Activated T-cell treated with anti-CD3 and anti-CD28 coated beads, Interleukin-2, amount 50 U/mL, for 4 hours (primary cell): ENCODE measurements around the gene ADIG. TPM values are rescaled to one million over a fixed set of nuclear protein-coding genes. Genes with fewer than 3 reads are reported as not detected.

Experiments
- ATAC-seq, 2 donors: fragments of 200-7000 bp; cut with Tn5 transposase; one replicate each; pipeline ENCODE4 v1.10.0; 2021
- DNase-seq: peaks from one replicate; pipeline ENCODE4 v3.0.0-alpha.2; 2020
- H3K27me3 Mint-ChIP-seq: one replicate; pipeline ENCODE4 v1.8.0; 2021; ENCODE audit warnings: low read depth, mixed read lengths
- H3K36me3 Mint-ChIP-seq: one replicate; pipeline ENCODE4 v1.8.0; 2022; ENCODE audit warnings: mixed read lengths; ENCODE audit not compliant: insufficient read depth
- H3K4me1 Mint-ChIP-seq: one replicate; pipeline ENCODE4 v1.8.0; 2021; ENCODE audit warnings: low read depth, mixed read lengths
- H3K4me3 Mint-ChIP-seq: one replicate; pipeline ENCODE4 v1.8.0; 2021; ENCODE audit warnings: mild to moderate bottlenecking, moderate library complexity, mixed read lengths
- H3K9me3 Mint-ChIP-seq: one replicate; pipeline ENCODE4 v1.8.0; 2021; ENCODE audit warnings: mixed read lengths
- total RNA-seq, 3 donors: library from RNA; stranded (reverse); gene quantifications; one replicate each; pipeline ENCODE4 v1.2.1, GENCODE V29; 2021

The ADIG gene
- total RNA-seq, 3 donors from 2014 or later, result not detected

DNA sequence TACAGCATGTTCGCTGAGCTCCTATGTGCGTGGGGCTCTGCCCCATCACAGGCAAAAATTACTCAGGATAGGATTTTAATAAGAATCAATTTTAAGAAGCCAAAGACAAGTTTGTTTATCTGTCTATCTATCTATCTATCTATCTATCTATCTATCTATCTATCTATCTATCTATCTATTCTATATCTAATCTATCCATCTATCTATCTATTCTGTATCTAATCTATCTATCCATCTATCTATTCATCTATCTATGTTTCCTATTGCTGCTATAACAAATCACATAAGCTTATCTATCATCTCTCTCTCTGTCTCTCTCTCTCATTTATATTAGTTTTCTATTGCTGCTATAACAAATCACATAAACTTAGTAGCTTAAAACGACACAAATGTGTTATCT, 22.3 kb downstream of the ADIG start:
- DNase-seq, result no peak
- H3K36me3 Mint-ChIP-seq, result no peaks in the 10 kb centered on the region
- no peak overlapping the region for H3K4me3 Mint-ChIP-seq
- peaks cover 3% of the 10 kb centered on the region for H3K4me1 Mint-ChIP-seq
- no peak for ATAC-seq
- no peaks in the 10 kb centered on the region for H3K9me3 Mint-ChIP-seq
- peaks cover 58% of the 10 kb centered on the region for H3K27me3 Mint-ChIP-seq

DNA sequence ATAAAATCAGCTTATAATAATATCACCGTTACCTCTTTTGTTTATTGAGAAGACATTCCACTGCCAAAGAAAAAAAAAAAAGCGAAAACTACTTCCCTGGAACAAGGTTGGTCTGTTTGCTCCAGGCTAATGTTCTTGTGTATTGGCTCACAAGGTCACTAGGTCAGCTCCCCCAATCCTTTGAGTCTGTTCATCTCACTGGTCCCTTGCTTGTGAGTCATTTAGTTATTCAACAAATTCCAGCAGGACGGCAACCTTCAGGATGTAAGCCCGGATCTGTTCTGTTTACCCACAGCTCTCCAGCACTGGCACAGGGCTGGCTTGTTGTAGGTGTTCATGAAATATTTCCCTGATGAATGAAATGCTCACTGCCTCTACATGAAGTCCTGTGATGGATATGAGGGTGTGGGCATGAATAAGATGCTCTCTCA, 23.9 kb downstream of the ADIG start:
- peaks cover 58% of the 10 kb centered on the region for H3K27me3 Mint-ChIP-seq
- H3K4me3 Mint-ChIP-seq, result no peak overlapping the region
- no peak for ATAC-seq
- no peak for DNase-seq
- no peaks in the 10 kb centered on the region for H3K9me3 Mint-ChIP-seq
- peaks cover 3% of the 10 kb centered on the region for H3K4me1 Mint-ChIP-seq
- H3K36me3 Mint-ChIP-seq, result no peaks in the 10 kb centered on the region

DNA sequence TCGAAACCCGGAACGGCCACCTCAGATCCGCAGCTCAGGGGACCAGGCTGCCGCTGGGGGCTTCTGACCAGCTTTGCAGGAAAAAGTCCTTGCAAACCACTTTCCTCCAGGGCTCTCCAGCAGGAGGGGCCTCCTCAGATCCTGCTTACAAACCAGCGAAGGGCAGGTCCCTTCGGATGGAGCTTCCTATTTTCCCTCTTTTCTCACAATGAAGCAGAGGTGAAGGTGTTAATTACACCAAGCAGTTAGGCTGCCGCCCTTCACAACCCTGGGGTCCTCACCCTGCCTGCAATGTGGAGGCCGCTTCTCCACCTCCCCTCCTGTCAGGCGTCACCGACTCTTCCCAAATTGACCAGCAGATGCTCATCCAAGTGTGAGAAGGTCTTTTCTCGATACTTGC, 26.4 kb downstream of the ADIG start:
- H3K4me3 Mint-ChIP-seq, result no peak overlapping the region
- no peaks in the 10 kb centered on the region for H3K36me3 Mint-ChIP-seq
- H3K4me1 Mint-ChIP-seq, result no peaks in the 10 kb centered on the region
- peaks cover 48% of the 10 kb centered on the region for H3K27me3 Mint-ChIP-seq
- no peak for DNase-seq
- no peaks in the 10 kb centered on the region for H3K9me3 Mint-ChIP-seq
- no peak for ATAC-seq

DNA sequence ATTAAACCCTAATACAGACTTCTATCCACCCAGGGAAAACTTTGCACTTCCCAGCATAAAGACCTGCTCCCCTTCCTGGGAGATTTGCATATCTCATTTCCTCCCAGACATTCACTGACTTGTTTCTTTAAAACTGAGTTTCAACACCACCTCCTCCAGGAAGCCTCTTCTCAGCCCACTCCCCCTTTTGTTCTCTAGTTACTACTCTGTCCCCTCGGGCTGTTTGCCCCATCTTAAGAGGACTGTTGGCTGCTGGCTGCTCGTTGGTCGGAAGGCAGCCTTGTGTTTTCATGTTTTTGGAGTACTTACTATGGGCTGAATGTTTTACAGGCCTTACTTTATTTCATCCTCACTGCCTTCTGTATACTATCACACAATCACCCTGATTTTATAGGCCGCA, 27.2 kb downstream of the ADIG start:
- Mint-ChIP-seq H3K9me3 (no peaks in the 10 kb centered on the region), H3K36me3 (no peaks in the 10 kb centered on the region), H3K27me3 (peaks cover 45% of the 10 kb centered on the region), H3K4me3 (no peak overlapping the region), H3K4me1 (no peaks in the 10 kb centered on the region)
- DNase-seq (no peak), ATAC-seq (no peak)

DNA sequence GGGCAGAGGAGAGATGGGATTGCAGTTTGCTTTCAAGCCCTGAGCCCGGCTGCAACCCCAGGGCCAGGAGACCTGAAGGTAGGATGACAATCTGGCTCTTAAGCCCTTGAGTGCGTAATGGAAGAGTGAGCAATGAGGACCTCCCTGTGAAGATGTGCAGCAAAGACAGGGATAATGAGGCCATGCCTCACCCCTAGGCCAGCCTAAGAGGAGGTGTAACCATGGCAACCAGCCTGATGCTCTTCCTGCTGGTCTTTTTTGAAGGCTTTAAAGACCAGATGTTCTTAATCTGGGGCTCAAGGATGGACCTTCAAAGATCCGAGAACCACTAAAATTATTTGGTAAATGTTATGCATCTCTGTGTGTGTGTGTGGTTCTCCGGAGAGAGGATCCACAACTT, 28.8 kb downstream of the ADIG start:
- no peaks in the 10 kb centered on the region for H3K9me3 Mint-ChIP-seq
- no peaks in the 10 kb centered on the region for H3K36me3 Mint-ChIP-seq
- H3K4me1 Mint-ChIP-seq, result no peaks in the 10 kb centered on the region
- no peak for DNase-seq
- H3K4me3 Mint-ChIP-seq, result no peak overlapping the region
- H3K27me3 Mint-ChIP-seq, result peaks cover 34% of the 10 kb centered on the region
- no peak for ATAC-seq

DNA sequence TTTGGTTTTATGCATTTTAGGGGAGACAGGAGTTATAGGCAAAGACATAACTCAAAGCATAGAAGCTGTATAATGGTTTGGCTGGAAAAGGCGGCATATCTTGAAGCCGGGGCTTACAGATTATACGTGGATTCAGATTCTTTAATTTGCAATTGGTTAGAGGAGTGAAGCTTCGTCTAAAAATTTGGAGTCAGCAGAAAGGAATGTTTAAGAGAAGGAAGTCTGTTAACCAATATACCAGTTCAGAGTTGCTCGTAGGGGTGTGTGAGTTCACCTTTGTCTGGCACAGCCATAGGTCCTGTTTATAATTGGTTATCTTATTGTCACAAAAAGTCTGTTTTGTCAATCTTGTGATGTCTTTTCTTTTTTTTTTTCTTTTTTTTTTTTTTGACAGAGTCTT, 29.5 kb downstream of the ADIG start:
- H3K36me3 Mint-ChIP-seq, result no peaks in the 10 kb centered on the region
- H3K9me3 Mint-ChIP-seq, result no peaks in the 10 kb centered on the region
- H3K4me1 Mint-ChIP-seq, result no peaks in the 10 kb centered on the region
- ATAC-seq (no peak), DNase-seq (no peak)
- no peak overlapping the region for H3K4me3 Mint-ChIP-seq
- peaks cover 28% of the 10 kb centered on the region for H3K27me3 Mint-ChIP-seq

DNA sequence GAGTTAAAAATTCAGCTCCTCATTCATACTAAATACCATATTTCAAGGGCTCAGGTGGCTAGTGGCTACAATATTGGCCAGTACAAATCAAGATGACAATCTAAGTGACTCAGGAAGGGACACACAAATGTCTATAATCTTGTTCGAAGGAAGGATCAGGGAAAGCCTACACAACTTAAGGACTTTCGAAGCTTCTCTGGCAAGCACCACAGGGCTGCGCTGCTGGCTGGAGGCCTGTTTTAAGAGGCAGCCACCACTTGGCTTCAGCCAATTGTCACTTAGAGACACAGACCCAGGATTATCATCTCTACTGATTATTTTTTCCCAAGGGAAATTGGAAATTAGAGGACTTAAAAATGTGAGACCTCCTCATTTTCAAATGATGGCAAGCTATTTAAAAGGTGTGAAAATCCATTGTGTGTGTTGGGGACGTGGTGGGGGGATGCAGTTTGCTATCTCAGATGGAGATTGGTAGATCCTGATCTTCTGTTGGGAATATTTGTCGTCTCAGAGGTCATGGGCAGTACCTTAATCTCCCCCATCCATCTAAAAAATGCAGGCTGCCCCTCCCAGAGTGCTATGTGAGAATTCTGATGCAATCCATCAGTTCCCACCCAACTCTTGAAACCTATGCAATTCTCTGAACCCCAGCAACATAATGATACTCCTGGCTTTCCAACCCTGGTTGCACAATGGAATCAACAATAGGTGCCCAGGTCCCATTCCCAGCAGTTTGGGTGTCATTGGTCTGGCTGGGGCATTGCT, 31.9 kb downstream of the ADIG start:
- H3K36me3 Mint-ChIP-seq, result no peaks in the 10 kb centered on the region
- no peak overlapping the region for H3K4me3 Mint-ChIP-seq
- DNase-seq, result no peak
- ATAC-seq, result no peak
- H3K4me1 Mint-ChIP-seq, result no peaks in the 10 kb centered on the region
- no peaks in the 10 kb centered on the region for H3K9me3 Mint-ChIP-seq
- peaks cover 22% of the 10 kb centered on the region for H3K27me3 Mint-ChIP-seq

DNA sequence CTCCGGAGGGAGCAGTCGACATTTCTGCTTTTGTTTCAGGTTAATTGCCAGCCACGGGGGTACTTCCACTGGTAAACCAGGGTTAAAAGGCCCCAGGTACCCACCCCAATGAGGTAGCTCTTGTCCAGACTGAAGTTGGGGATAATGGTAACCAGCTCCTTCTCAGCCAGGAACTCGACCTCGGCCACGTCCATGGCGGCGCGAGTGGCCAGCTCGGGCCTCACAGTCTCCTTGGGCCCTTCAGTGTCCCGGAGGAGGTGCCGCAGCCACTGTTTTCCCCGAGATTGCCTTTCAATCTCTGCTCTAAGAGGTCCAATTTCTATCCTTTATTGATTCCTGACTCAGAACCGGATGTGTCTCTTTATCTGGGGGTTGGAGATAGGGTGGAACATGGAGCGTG, 34.3 kb downstream of the ADIG start:
- H3K27me3 Mint-ChIP-seq, result peaks cover 29% of the 10 kb centered on the region
- no peak for ATAC-seq
- no peaks in the 10 kb centered on the region for H3K4me1 Mint-ChIP-seq

DNA sequence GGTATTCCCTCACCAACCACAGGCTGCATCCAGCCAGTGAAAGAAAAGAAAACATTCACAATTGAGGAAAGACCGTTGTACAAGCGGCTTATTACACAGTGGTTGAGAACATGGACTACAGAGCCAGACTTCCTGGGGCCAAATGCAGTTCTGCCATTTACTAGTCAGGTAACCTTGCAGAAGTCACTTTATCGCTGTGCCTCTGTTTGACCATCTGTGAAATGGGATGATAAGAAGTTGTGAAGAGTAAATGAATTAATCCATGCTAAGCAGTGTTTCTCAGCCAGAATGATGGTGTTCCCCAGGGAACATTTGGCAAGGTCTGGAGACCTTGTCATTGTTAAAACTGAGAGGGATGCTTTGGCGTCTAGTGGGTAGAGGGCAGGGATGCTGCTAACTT, 35.5 kb downstream of the ADIG start:
- no peak overlapping the region for H3K4me3 Mint-ChIP-seq
- H3K9me3 Mint-ChIP-seq, result no peaks in the 10 kb centered on the region
- ATAC-seq (no peak), DNase-seq (no peak)
- H3K36me3 Mint-ChIP-seq, result no peaks in the 10 kb centered on the region
- no peaks in the 10 kb centered on the region for H3K4me1 Mint-ChIP-seq
- H3K27me3 Mint-ChIP-seq, result peaks cover 26% of the 10 kb centered on the region

More for the DNA sequence above, 34.3 kb downstream of the ADIG start:
- Mint-ChIP-seq H3K4me3 (no peak overlapping the region), H3K36me3 (no peaks in the 10 kb centered on the region), H3K9me3 (no peaks in the 10 kb centered on the region)
- no peak for DNase-seq

DNA sequence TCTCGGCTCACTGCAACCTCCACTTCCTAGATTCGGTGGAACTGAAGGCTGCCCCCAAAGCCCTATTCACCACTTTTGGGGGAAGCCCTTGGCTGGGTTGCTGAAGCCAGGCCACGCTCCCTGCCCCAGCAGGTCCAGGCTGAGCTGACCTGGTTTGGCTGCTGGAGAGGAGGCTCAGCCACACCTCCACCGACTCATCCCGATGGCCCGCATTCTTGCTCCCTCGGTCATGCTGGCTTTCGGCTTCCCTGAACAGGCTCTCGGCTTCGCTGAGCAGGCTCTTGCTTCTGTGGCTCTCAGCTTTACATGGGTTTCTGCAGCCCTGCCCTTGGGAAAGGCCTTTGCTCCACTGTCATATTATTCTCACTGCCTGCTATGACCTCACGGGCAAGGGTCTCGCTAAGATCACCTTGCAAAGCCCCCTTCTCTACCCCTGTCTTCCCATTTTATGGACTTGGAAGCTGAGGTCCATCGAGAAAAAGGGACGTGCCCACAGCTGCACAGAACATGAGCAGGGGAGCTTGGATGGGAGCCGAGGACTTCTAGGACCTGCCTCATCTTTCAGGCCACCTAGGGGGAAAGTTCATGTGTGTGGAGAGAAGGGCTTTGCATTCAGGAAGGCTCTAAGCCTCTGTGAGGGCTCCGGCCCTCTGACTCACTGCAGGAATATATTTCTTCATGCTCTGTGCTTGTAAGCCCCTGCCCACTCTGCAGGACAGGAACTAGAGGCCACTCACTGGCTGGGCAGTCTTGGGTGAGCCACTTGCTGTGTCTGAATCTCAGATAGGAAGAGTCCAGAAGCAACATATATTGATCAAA, 36.2 kb downstream of the ADIG start:
- peaks cover 26% of the 10 kb centered on the region for H3K27me3 Mint-ChIP-seq
- H3K4me3 Mint-ChIP-seq, result no peak overlapping the region
- H3K4me1 Mint-ChIP-seq, result no peaks in the 10 kb centered on the region
- DNase-seq (no peak), ATAC-seq (no peak)
- no peaks in the 10 kb centered on the region for H3K36me3 Mint-ChIP-seq
- H3K9me3 Mint-ChIP-seq, result no peaks in the 10 kb centered on the region

DNA sequence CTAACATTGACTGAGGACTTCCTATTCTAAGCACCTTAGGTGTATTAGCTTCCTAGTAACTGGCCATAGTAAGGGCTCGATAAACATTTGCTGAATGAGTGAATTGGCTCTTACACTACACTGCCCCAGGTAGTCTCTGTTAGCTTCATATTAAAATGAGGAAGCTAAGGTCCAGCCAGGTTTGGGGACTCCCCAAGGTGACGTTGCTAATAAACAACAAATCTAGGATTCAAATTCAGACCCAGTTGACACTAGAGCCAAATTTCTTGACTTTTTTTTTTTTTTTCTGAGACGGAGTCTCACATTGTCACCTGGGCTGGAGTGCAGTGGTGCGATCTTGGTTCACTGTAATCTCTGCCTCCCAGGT, 36.8 kb downstream of the ADIG start:
- no peaks in the 10 kb centered on the region for H3K36me3 Mint-ChIP-seq
- no peak for DNase-seq
- H3K4me3 Mint-ChIP-seq, result no peak overlapping the region
- no peak for ATAC-seq
- no peaks in the 10 kb centered on the region for H3K9me3 Mint-ChIP-seq
- H3K27me3 Mint-ChIP-seq, result peaks cover 24% of the 10 kb centered on the region
- no peaks in the 10 kb centered on the region for H3K4me1 Mint-ChIP-seq

DNA sequence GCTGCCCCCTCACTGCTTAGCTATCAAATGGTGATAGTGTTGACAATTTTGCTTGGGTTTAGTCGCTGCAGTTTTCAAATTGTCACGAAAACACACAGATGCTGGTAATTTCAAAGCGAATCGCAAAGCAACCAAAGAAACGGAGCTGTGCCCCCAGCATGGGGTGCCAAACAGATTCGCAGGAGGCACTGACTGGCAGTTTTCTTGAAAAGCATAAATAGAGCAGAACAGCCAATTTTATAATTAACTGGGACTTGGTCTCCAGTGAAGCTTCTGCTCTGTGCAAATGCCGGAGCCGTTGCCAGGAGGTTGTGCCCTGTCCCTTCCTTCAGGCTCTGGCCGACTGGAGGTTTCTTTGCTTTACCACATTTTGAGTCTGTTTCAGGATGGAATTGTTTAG, 39.4 kb downstream of the ADIG start:
- no peaks in the 10 kb centered on the region for H3K36me3 Mint-ChIP-seq
- no peaks in the 10 kb centered on the region for H3K4me1 Mint-ChIP-seq
- H3K27me3 Mint-ChIP-seq, result peaks cover 22% of the 10 kb centered on the region
- ATAC-seq (no peak), DNase-seq (no peak)
- H3K9me3 Mint-ChIP-seq, result peaks cover 5% of the 10 kb centered on the region
- no peak overlapping the region for H3K4me3 Mint-ChIP-seq

DNA sequence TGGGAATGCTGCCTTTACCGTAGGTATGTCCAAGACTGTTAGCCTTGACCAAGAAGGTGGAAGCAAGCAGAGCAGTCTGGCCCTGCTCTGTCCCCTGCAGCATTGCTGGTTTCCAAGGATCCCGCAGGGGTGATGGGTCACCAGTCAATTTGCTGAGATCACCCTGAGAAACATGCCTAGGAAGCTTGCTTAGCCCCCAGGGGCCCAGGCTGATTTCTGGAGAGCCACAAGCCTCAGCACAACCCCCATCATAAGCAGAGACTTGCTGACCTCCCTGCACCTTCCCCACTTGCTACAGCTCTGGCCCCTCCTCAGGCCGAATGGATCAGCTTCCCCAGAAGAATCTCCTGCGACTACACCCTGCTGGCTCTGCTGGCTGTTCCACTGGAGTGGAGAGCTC, 42.1 kb downstream of the ADIG start:
- ATAC-seq, result no peak
- no peaks in the 10 kb centered on the region for H3K36me3 Mint-ChIP-seq
- H3K4me1 Mint-ChIP-seq, result no peaks in the 10 kb centered on the region
- no peak for DNase-seq
- H3K4me3 Mint-ChIP-seq, result no peak overlapping the region
- H3K27me3 Mint-ChIP-seq, result peaks cover 11% of the 10 kb centered on the region
- peaks cover 5% of the 10 kb centered on the region for H3K9me3 Mint-ChIP-seq

DNA sequence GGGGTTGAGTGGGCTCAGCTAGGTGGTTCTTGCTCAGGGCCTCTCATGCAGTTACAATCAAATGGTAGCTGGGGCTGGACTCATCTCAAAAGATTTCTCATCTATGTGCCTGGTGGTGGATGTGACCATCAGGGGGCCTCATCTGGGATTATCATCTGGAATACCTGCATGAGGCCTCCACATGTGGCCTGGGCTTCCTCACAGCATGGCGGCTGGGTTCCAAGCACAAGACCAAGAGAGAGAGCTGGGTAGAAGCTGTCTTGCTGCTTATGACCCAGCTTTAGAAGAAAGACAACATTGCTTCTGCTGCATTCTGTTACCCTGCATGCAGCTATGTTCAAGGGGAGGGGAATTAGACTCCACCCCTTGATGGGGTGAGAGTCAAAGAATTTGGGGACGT, 43.1 kb downstream of the ADIG start:
- Mint-ChIP-seq H3K36me3 (no peaks in the 10 kb centered on the region), H3K4me3 (no peak overlapping the region), H3K9me3 (peaks cover 5% of the 10 kb centered on the region), H3K4me1 (no peaks in the 10 kb centered on the region), H3K27me3 (peaks cover 7% of the 10 kb centered on the region)
- no peak for ATAC-seq
- DNase-seq, result no peak

DNA sequence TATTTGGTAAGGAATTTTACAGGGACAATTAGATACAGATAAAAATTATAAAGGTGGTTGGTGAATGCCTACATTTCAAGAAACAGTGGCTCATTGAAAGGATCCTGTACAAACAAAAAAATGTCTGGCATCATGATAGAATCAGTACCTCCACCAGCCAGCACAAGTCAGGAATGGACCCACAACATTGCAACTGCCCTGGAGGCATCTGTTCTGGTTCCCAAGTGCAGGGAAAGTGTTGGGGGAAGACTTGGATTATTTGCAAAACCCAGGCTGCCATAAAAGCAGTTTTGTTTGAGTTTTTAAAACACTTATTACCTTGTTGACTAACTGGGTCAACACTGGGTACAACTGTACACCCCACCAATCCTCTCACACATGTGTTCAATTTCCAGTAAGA, 44.9 kb downstream of the ADIG start:
- DNase-seq, result no peak
- no peaks in the 10 kb centered on the region for H3K4me1 Mint-ChIP-seq
- no peak for ATAC-seq
- peaks cover 5% of the 10 kb centered on the region for H3K9me3 Mint-ChIP-seq
- no peak overlapping the region for H3K4me3 Mint-ChIP-seq
- no peaks in the 10 kb centered on the region for H3K27me3 Mint-ChIP-seq
- no peaks in the 10 kb centered on the region for H3K36me3 Mint-ChIP-seq
